Uterus (tissue), 2 donors: ENCODE data around the gene GPR107.

ENCODE experiments used
- POLR2A ChIP-seq, 2 donors: fragments of 450-650 bp; IDR thresholded peaks; one replicate each; pipeline ENCODE4 v1.6.1; 2016; ENCODE audit warnings: antibody characterized with exemption in 2 of 2, mild to moderate bottlenecking in 1 of 2, moderate library complexity in 1 of 2
- TF ChIP-seq, protein P1 (sequence below), 4 experiments: fragments of 200-600 bp in 2 of 4; fragments of 450-650 bp in 2 of 4; sonication (generic) in 2 of 4; IDR thresholded peaks; one replicate each; pipeline ENCODE4 v1.5.1; 2016 to 2019; ENCODE audit warnings: antibody characterized with exemption in 4 of 4, mild to moderate bottlenecking in 2 of 4, moderate library complexity in 1 of 4

- TF ChIP-seq, protein P1, sequence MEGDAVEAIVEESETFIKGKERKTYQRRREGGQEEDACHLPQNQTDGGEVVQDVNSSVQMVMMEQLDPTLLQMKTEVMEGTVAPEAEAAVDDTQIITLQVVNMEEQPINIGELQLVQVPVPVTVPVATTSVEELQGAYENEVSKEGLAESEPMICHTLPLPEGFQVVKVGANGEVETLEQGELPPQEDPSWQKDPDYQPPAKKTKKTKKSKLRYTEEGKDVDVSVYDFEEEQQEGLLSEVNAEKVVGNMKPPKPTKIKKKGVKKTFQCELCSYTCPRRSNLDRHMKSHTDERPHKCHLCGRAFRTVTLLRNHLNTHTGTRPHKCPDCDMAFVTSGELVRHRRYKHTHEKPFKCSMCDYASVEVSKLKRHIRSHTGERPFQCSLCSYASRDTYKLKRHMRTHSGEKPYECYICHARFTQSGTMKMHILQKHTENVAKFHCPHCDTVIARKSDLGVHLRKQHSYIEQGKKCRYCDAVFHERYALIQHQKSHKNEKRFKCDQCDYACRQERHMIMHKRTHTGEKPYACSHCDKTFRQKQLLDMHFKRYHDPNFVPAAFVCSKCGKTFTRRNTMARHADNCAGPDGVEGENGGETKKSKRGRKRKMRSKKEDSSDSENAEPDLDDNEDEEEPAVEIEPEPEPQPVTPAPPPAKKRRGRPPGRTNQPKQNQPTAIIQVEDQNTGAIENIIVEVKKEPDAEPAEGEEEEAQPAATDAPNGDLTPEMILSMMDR (IDR thresholded peaks at IDR 0.05): no peak
- no peak for TF ChIP-seq POLR2A (IDR thresholded peaks at IDR 0.05)
These were observed 39.2 kb downstream of the GPR107 start for GRCh38 chr9:130092910-130093309.
